ENCODE data around the gene CLRN1. TPM values are rescaled to one million over a fixed set of nuclear protein-coding genes. Genes with fewer than 3 reads are reported as not detected.

Gene CLRN1
- total and polyA plus RNA-seq, 2 experiments from 2014 or later, result 0.45 to 0.69 TPM

DNA sequence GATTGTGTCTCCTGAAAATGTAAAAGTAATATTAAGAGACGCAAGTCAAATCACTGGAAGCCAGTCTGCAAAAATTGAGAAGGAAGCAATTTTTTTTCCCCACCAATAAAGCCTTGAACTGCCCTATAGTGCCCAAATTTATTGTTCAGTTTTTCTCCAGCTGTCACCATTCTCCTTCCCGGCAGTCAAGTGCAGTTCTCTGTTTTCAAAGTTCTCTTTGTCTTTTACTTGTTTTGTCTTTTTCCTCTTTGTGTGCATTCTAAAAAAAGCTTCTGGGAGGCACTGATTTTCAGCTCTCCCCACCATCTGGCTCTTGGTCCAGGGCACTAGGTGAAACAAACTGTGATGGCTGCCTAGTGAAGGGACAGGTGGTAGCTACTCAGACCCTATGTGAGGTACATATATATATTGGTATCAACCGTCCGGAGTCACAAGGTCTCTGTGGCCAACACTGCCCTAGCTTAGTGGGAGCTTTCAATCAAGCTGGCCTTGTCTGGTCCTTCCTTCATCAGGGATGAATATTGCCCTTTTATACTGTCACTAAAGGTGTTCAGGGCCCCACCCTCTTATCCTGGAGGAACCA lies 6.1 kb upstream of the CLRN1 start:
- H3K4me3 Mint-ChIP-seq, result no peak overlapping the region
- Histone ChIP-seq H4K20me1 (replicated peaks; ENCODE audit: insufficient read depth) (no peaks in the 10 kb centered on the region), H3K36me3 (ENCODE audit: insufficient read depth) (0 out of 2 replicates have a peak, but pooled peaks cover 2% of the 10 kb centered on the region), H3K9me2 (ENCODE audit: insufficient read depth) (no peaks in the 10 kb centered on the region; the same call in 1 of the 2 replicates), H3K27ac (ENCODE audit: low read depth) (no peak overlapping the region), H3K27me3 (ENCODE audit: insufficient read depth) (no peaks in the 10 kb centered on the region), H3F3A (replicated peaks; ENCODE audit: low read depth) (no peaks in the 10 kb centered on the region), H3K4me1 (ENCODE audit: insufficient read depth) (peaks cover 46% of the 10 kb centered on the region), H3K4me2 (no peak overlapping the region), H3K4me3 (no peak overlapping the region), H2AFZ (peak overlapping the region; percentile 19; the same call in 1 of the 2 replicates), H3K79me2 (replicated peaks; ENCODE audit: insufficient read depth) (no peaks in the 10 kb centered on the region)
- H3K36me3 Mint-ChIP-seq (ENCODE audit: low read depth), result no peaks in the 10 kb centered on the region; the same call in 2 of the 3 replicates
- peaks cover 2% of the 10 kb centered on the region for H3K27me3 Mint-ChIP-seq (ENCODE audit: insufficient read depth, low read depth, poor library complexity)
- no peaks in the 10 kb centered on the region for H3K9me3 Mint-ChIP-seq
- TF ChIP-seq CTCF (conservative IDR thresholded peaks at IDR 0.05; ENCODE audit: low read depth in 2 of 2), result no peak
- TF ChIP-seq, protein P1, sequence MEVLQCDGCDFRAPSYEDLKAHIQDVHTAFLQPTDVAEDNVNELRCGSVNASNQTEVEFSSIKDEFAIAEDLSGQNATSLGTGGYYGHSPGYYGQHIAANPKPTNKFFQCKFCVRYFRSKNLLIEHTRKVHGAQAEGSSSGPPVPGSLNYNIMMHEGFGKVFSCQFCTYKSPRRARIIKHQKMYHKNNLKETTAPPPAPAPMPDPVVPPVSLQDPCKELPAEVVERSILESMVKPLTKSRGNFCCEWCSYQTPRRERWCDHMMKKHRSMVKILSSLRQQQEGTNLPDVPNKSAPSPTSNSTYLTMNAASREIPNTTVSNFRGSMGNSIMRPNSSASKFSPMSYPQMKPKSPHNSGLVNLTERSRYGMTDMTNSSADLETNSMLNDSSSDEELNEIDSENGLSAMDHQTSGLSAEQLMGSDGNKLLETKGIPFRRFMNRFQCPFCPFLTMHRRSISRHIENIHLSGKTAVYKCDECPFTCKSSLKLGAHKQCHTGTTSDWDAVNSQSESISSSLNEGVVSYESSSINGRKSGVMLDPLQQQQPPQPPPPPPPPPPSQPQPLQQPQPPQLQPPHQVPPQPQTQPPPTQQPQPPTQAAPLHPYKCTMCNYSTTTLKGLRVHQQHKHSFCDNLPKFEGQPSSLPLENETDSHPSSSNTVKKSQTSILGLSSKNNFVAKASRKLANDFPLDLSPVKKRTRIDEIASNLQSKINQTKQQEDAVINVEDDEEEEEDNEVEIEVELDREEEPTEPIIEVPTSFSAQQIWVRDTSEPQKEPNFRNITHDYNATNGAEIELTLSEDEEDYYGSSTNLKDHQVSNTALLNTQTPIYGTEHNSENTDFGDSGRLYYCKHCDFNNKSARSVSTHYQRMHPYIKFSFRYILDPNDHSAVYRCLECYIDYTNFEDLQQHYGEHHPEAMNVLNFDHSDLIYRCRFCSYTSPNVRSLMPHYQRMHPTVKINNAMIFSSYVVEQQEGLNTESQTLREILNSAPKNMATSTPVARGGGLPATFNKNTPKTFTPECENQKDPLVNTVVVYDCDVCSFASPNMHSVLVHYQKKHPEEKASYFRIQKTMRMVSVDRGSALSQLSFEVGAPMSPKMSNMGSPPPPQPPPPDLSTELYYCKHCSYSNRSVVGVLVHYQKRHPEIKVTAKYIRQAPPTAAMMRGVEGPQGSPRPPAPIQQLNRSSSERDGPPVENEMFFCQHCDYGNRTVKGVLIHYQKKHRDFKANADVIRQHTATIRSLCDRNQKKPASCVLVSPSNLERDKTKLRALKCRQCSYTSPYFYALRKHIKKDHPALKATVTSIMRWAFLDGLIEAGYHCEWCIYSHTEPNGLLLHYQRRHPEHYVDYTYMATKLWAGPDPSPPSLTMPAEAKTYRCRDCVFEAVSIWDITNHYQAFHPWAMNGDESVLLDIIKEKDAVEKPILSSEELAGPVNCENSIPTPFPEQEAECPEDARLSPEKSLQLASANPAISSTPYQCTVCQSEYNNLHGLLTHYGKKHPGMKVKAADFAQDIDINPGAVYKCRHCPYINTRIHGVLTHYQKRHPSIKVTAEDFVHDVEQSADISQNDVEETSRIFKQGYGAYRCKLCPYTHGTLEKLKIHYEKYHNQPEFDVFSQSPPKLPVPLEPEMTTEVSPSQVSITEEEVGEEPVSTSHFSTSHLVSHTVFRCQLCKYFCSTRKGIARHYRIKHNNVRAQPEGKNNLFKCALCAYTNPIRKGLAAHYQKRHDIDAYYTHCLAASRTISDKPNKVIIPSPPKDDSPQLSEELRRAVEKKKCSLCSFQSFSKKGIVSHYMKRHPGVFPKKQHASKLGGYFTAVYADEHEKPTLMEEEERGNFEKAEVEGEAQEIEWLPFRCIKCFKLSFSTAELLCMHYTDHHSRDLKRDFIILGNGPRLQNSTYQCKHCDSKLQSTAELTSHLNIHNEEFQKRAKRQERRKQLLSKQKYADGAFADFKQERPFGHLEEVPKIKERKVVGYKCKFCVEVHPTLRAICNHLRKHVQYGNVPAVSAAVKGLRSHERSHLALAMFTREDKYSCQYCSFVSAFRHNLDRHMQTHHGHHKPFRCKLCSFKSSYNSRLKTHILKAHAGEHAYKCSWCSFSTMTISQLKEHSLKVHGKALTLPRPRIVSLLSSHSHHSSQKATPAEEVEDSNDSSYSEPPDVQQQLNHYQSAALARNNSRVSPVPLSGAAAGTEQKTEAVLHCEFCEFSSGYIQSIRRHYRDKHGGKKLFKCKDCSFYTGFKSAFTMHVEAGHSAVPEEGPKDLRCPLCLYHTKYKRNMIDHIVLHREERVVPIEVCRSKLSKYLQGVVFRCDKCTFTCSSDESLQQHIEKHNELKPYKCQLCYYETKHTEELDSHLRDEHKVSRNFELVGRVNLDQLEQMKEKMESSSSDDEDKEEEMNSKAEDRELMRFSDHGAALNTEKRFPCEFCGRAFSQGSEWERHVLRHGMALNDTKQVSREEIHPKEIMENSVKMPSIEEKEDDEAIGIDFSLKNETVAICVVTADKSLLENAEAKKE (CRISPR knock-in tag; IDR thresholded peaks at IDR 0.05), result no peak
- no peak for TF ChIP-seq NANOG (IDR thresholded peaks at IDR 0.05; ENCODE audit: borderline replicate concordance)
- no peak for TF ChIP-seq ZNF114 (CRISPR knock-in tag; IDR thresholded peaks at IDR 0.05)
- TF ChIP-seq EZH2 (IDR thresholded peaks at IDR 0.05; ENCODE audit: low read depth, unreplicated experiment), result no peak
- no peak for TF ChIP-seq EZH2phosphoT487 (IDR thresholded peaks at IDR 0.05; ENCODE audit: unreplicated experiment)
- no peak for TF ChIP-seq CREB1 (CRISPR knock-in tag; IDR thresholded peaks at IDR 0.05; ENCODE audit: low read depth)
- TF ChIP-seq ETS1 (IDR thresholded peaks at IDR 0.05), result no peak
- TF ChIP-seq, protein P2, sequence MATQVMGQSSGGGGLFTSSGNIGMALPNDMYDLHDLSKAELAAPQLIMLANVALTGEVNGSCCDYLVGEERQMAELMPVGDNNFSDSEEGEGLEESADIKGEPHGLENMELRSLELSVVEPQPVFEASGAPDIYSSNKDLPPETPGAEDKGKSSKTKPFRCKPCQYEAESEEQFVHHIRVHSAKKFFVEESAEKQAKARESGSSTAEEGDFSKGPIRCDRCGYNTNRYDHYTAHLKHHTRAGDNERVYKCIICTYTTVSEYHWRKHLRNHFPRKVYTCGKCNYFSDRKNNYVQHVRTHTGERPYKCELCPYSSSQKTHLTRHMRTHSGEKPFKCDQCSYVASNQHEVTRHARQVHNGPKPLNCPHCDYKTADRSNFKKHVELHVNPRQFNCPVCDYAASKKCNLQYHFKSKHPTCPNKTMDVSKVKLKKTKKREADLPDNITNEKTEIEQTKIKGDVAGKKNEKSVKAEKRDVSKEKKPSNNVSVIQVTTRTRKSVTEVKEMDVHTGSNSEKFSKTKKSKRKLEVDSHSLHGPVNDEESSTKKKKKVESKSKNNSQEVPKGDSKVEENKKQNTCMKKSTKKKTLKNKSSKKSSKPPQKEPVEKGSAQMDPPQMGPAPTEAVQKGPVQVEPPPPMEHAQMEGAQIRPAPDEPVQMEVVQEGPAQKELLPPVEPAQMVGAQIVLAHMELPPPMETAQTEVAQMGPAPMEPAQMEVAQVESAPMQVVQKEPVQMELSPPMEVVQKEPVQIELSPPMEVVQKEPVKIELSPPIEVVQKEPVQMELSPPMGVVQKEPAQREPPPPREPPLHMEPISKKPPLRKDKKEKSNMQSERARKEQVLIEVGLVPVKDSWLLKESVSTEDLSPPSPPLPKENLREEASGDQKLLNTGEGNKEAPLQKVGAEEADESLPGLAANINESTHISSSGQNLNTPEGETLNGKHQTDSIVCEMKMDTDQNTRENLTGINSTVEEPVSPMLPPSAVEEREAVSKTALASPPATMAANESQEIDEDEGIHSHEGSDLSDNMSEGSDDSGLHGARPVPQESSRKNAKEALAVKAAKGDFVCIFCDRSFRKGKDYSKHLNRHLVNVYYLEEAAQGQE (IDR thresholded peaks at IDR 0.05; ENCODE audit: unreplicated experiment), result no peak
- no peak for TF ChIP-seq POLR2AphosphoS5 (IDR thresholded peaks at IDR 0.05; ENCODE audit: low read depth)
- TF ChIP-seq STAT1 (IDR thresholded peaks at IDR 0.05; ENCODE audit: unreplicated experiment), result no peak
- no peak for TF ChIP-seq ZNF331 (CRISPR knock-in tag; IDR thresholded peaks at IDR 0.05; ENCODE audit: low read depth)
- no peak for TF ChIP-seq JUNB (IDR thresholded peaks at IDR 0.05; ENCODE audit: unreplicated experiment)
- H3K4me1 Mint-ChIP-seq, result peaks cover 39% of the 10 kb centered on the region
- no peak overlapping the region for H3K27ac Mint-ChIP-seq
- no peak for ATAC-seq
- no peak for DNase-seq (ENCODE audit: low spot score)
